CMK (cell line): ENCODE data around the gene SFR1.

Experiments used
- DNase-seq: peaks from one replicate; pipeline ENCODE4 v3.0.0-alpha.2; 2010; ENCODE audit warnings: low read depth

The SFR1 gene

GRCh38 chr10:104121485-104122224 lies at the start of gene SFR1:
SFR1 (plus strand) TSS chr10:104122171; CDS start chr10:104122184, 13 bp downstream.
- peak; percentile 96 for DNase-seq

- no peak for DNase-seq
Measured at GRCh38 chr10:104072786-104073185, 49.2 kb upstream of the SFR1 start.

- no peak for DNase-seq
Measured at GRCh38 chr10:104074505-104074904, 47.5 kb upstream of the SFR1 start.

GRCh38 chr10:104076743-104077160 lies 45.2 kb upstream of the SFR1 start:
- DNase-seq, result no peak

GRCh38 chr10:104077247-104077646 lies 44.7 kb upstream of the SFR1 start:
- no peak for DNase-seq

- DNase-seq, result no peak
Measured at GRCh38 chr10:104077663-104078151, 44.3 kb upstream of the SFR1 start.

- DNase-seq, result no peak
Measured at GRCh38 chr10:104080762-104081161, 41.2 kb upstream of the SFR1 start.

GRCh38 chr10:104081998-104082397 lies 40.0 kb upstream of the SFR1 start:
- no peak for DNase-seq

- DNase-seq, result no peak
Measured at GRCh38 chr10:104084482-104085142, 37.4 kb upstream of the SFR1 start.

- no peak for DNase-seq
Measured at GRCh38 chr10:104085801-104086400, 36.1 kb upstream of the SFR1 start, which contains the start of gene COL17A1. COL17A1 (minus strand) TSS chr10:104085880; CDS start chr10:104080673, 5,207 bp downstream.

GRCh38 chr10:104088239-104088638 lies 33.7 kb upstream of the SFR1 start:
- DNase-seq, result no peak

- no peak for DNase-seq
Measured at GRCh38 chr10:104089621-104090020, 32.4 kb upstream of the SFR1 start.

GRCh38 chr10:104090611-104091010 lies 31.4 kb upstream of the SFR1 start:
- DNase-seq, result no peak

- no peak for DNase-seq
Measured at GRCh38 chr10:104092749-104093148, 29.2 kb upstream of the SFR1 start.

GRCh38 chr10:104096692-104097091 lies 25.3 kb upstream of the SFR1 start:
- DNase-seq, result no peak

GRCh38 chr10:104098358-104098925 lies 23.5 kb upstream of the SFR1 start:
- no peak for DNase-seq

GRCh38 chr10:104099269-104099668 lies 22.7 kb upstream of the SFR1 start:
- no peak for DNase-seq

GRCh38 chr10:104099941-104100340 lies 22.0 kb upstream of the SFR1 start:
- no peak for DNase-seq

- DNase-seq, result no peak
Measured at GRCh38 chr10:104100795-104101194, 21.2 kb upstream of the SFR1 start.

GRCh38 chr10:104101902-104102301 lies 20.1 kb upstream of the SFR1 start:
- DNase-seq, result no peak

GRCh38 chr10:104103956-104104355 lies 18.0 kb upstream of the SFR1 start:
- no peak for DNase-seq

GRCh38 chr10:104104418-104104817 lies 17.6 kb upstream of the SFR1 start:
- no peak for DNase-seq

- no peak for DNase-seq
Measured at GRCh38 chr10:104104926-104105325, 17.0 kb upstream of the SFR1 start.
